Mesendoderm (in vitro differentiated cells): ENCODE data around the gene WWTR1.

ENCODE experiments used
- DNase-seq: peaks from one replicate; pipeline ENCODE4 v3.0.0; 2013
- H2AK5ac ChIP-seq: 2 replicates; pipeline ENCODE4 v1.6.1; 2013; ENCODE audit warnings: low read length, inconsistent platforms
- H2BK120ac ChIP-seq: 2 replicates; pipeline ENCODE4 v1.6.1; 2013; ENCODE audit warnings: low read depth, mild to moderate bottlenecking, low read length, moderate library complexity, mixed read lengths
- H2BK15ac ChIP-seq: replicated peaks from 2 replicates; pipeline ENCODE4 v1.6.1; 2013; ENCODE audit warnings: low read depth, mild to moderate bottlenecking, moderate library complexity
- H2BK5ac ChIP-seq: 2 replicates; pipeline ENCODE4 v1.6.1; 2013; ENCODE audit warnings: low read length, inconsistent platforms
- H3K18ac ChIP-seq: 2 replicates; pipeline ENCODE4 v1.6.1; 2013; ENCODE audit warnings: mild to moderate bottlenecking, low read length, mixed read lengths
- H3K23ac ChIP-seq: one replicate; pipeline ENCODE4 v1.6.1; 2013; ENCODE audit warnings: low read length
- H3K27ac ChIP-seq: 2 replicates; pipeline ENCODE4 v1.5.1; 2013; ENCODE audit warnings: low read depth, mild to moderate bottlenecking, inconsistent platforms, low read length, moderate library complexity
- H3K27me3 ChIP-seq: 2 replicates; pipeline ENCODE4 v1.6.1; 2013; ENCODE audit warnings: low read length, control low read depth, mild to moderate bottlenecking, inconsistent platforms; ENCODE audit not compliant: insufficient read depth, poor library complexity
- H3K36me3 ChIP-seq: 2 replicates; pipeline ENCODE4 v1.6.1; 2013; ENCODE audit warnings: low read length, inconsistent platforms; ENCODE audit not compliant: control insufficient read depth, insufficient read depth
- H3K4ac ChIP-seq: one replicate; pipeline ENCODE4 v1.6.1; 2013; ENCODE audit warnings: low read depth, mild to moderate bottlenecking, low read length, moderate library complexity
- H3K4me1 ChIP-seq: 2 replicates; pipeline ENCODE4 v1.6.1; 2013; ENCODE audit warnings: low read depth, low read length, inconsistent platforms; ENCODE audit not compliant: control insufficient read depth
- H3K4me2 ChIP-seq: 2 replicates; pipeline ENCODE4 v1.6.1; 2013; ENCODE audit warnings: low read length
- H3K4me3 ChIP-seq: 2 replicates; pipeline ENCODE4 v1.5.1; 2013; ENCODE audit warnings: mild to moderate bottlenecking, low read length
- H3K56ac ChIP-seq: one replicate; pipeline ENCODE4 v1.6.1; 2013; ENCODE audit warnings: low read length
- H3K79me1 ChIP-seq: 2 replicates; pipeline ENCODE4 v1.6.1; 2013; ENCODE audit warnings: low read length, inconsistent platforms
- H3K79me2 ChIP-seq: 2 replicates; pipeline ENCODE4 v1.6.1; 2013; ENCODE audit warnings: mild to moderate bottlenecking, low read length; ENCODE audit not compliant: control insufficient read depth, insufficient read depth
- H3K9ac ChIP-seq: 2 replicates; pipeline ENCODE4 v1.6.1; 2013; ENCODE audit warnings: low read length, inconsistent platforms
- H4K5ac ChIP-seq: one replicate; pipeline ENCODE4 v1.6.1; 2013; ENCODE audit warnings: low read length
- H4K8ac ChIP-seq: one replicate; pipeline ENCODE4 v1.6.1; 2013; ENCODE audit warnings: low read depth, mild to moderate bottlenecking, control low read depth, low read length, moderate library complexity
- WGBS: extraction: QIAGEN DNeasy Blood & Tissue Kit; methylation state at CpG from one replicate; pipeline ENCODE4 v1.1.7; 2013; ENCODE audit warnings: low lambda C conversion rate, missing lambda C conversion rate; ENCODE audit not compliant: insufficient coverage; ENCODE audit errors: extremely low coverage; 5-methylcytosine and 5-hydroxymethylcytosine counted together

WWTR1 gene

GRCh38 chr3:149567381-149567780 lies 90.4 kb downstream of the WWTR1 start:
- H3K79me1 ChIP-seq: peaks cover 1% of the 10 kb centered on the region
- H3K27ac ChIP-seq: no peak overlapping the region
- no peak overlapping the region for H3K4me3 ChIP-seq
- H4K8ac ChIP-seq: no peak overlapping the region
- H3K4me1 ChIP-seq: peaks cover 6% of the 10 kb centered on the region
- no peak overlapping the region for H3K56ac ChIP-seq
- no peak overlapping the region for H3K4me2 ChIP-seq
- DNase-seq: no peak
- H2BK15ac ChIP-seq: no peak overlapping the region
- H2BK120ac ChIP-seq: no peak overlapping the region
- H2AK5ac ChIP-seq: no peak overlapping the region
- no peaks in the 10 kb centered on the region for H3K27me3 ChIP-seq
- H3K36me3 ChIP-seq: no peaks in the 10 kb centered on the region
- no peak overlapping the region for H4K5ac ChIP-seq
- H2BK5ac ChIP-seq: no peak overlapping the region
- H3K18ac ChIP-seq: no peak overlapping the region
- no peak overlapping the region for H3K4ac ChIP-seq
- H3K23ac ChIP-seq: no peak overlapping the region
- no peak overlapping the region for H3K9ac ChIP-seq
- no peaks in the 10 kb centered on the region for H3K79me2 ChIP-seq
- no CpG with 5 or more reads among the region's 2 CpGs for WGBS

DNA sequence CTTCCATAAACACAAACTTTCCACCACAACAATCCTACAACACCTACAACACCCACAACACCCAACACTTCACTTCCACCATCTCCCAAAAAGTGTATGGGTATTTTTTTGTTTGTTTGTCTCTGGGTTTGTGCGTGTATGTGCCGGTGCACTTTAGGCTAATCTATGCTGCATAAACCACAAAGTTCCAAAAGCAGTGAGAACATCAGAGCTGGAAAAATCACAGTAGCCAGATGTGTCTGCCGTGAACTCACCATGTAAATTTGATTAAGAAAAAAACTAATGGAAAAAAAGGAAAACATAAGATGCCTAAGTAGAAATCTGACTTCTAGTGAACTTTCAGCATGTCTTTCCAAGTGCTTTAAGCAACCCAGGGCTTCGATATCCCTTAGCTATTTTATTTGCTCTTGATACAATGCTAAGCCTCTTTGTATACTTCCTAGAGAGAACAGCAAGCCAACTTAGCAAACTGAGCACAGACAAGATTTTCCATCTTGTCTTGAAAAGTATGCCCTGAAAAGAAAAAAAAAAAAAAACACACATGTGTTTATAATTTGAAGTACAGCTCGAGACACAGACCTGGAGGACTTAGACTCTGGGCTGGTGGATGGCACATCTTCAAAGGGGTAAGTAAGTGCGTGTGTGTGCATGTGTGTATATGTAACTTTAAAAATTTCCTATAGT lies 91.4 kb downstream of the WWTR1 start:
- Histone ChIP-seq H3K4me2 (no peak overlapping the region), H2BK15ac (no peak overlapping the region), H3K27me3 (no peaks in the 10 kb centered on the region), H3K4me3 (no peak overlapping the region), H3K4me1 (peaks cover 6% of the 10 kb centered on the region), H3K18ac (no peak overlapping the region), H3K36me3 (no peaks in the 10 kb centered on the region), H4K8ac (no peak overlapping the region), H3K9ac (no peak overlapping the region), H3K27ac (no peak overlapping the region), H3K4ac (no peak overlapping the region), H3K56ac (no peak overlapping the region), H3K79me2 (no peaks in the 10 kb centered on the region), H3K79me1 (peaks cover 2% of the 10 kb centered on the region), H3K23ac (no peak overlapping the region), H2AK5ac (no peak overlapping the region), H2BK5ac (no peak overlapping the region), H2BK120ac (no peak overlapping the region), H4K5ac (no peak overlapping the region)
- no peak for DNase-seq
- no CpG with 5 or more reads among the region's 6 CpGs for WGBS

- H3K4ac ChIP-seq: no peak overlapping the region
- H3K18ac ChIP-seq: no peak overlapping the region
- no peak overlapping the region for H3K27ac ChIP-seq
- no peak for DNase-seq
- no peak overlapping the region for H2BK5ac ChIP-seq
- no peaks in the 10 kb centered on the region for H3K36me3 ChIP-seq
- H3K79me1 ChIP-seq: peaks cover 5% of the 10 kb centered on the region
- H3K79me2 ChIP-seq: no peaks in the 10 kb centered on the region
- H2BK120ac ChIP-seq: no peak overlapping the region
- no peak overlapping the region for H3K4me3 ChIP-seq
- peaks cover 6% of the 10 kb centered on the region for H3K4me1 ChIP-seq
- no peak overlapping the region for H3K56ac ChIP-seq
- H3K9ac ChIP-seq: no peak overlapping the region
- H2BK15ac ChIP-seq: no peak overlapping the region
- H4K5ac ChIP-seq: no peak overlapping the region
- no CpG with 5 or more reads among the region's 2 CpGs for WGBS
- H2AK5ac ChIP-seq: no peak overlapping the region
- H3K23ac ChIP-seq: no peak overlapping the region
- no peaks in the 10 kb centered on the region for H3K27me3 ChIP-seq
- no peak overlapping the region for H3K4me2 ChIP-seq
- no peak overlapping the region for H4K8ac ChIP-seq
Observed at GRCh38 chr3:149564079-149564478, 93.7 kb downstream of the WWTR1 start.

GRCh38 chr3:149563114-149563513 lies 94.7 kb downstream of the WWTR1 start:
- no peak overlapping the region for H4K8ac ChIP-seq
- H3K4me3 ChIP-seq: no peak overlapping the region
- H3K4me1 ChIP-seq: peaks cover 6% of the 10 kb centered on the region
- H3K79me1 ChIP-seq: peaks cover 7% of the 10 kb centered on the region
- H2AK5ac ChIP-seq: peak overlapping the region; percentile 58
- no peak overlapping the region for H3K27ac ChIP-seq
- no CpG with 5 or more reads among the region's 5 CpGs for WGBS
- no peak overlapping the region for H2BK5ac ChIP-seq
- H3K9ac ChIP-seq: no peak overlapping the region
- H3K56ac ChIP-seq: peak overlapping the region; percentile 56
- H2BK120ac ChIP-seq: no peak overlapping the region
- H3K18ac ChIP-seq: peak overlapping the region; percentile 28
- DNase-seq: no peak
- no peaks in the 10 kb centered on the region for H3K27me3 ChIP-seq
- H3K36me3 ChIP-seq: no peaks in the 10 kb centered on the region
- H3K4me2 ChIP-seq: no peak overlapping the region
- no peaks in the 10 kb centered on the region for H3K79me2 ChIP-seq
- H3K23ac ChIP-seq: no peak overlapping the region
- no peak overlapping the region for H4K5ac ChIP-seq
- H3K4ac ChIP-seq: no peak overlapping the region
- no peak overlapping the region for H2BK15ac ChIP-seq

DNA sequence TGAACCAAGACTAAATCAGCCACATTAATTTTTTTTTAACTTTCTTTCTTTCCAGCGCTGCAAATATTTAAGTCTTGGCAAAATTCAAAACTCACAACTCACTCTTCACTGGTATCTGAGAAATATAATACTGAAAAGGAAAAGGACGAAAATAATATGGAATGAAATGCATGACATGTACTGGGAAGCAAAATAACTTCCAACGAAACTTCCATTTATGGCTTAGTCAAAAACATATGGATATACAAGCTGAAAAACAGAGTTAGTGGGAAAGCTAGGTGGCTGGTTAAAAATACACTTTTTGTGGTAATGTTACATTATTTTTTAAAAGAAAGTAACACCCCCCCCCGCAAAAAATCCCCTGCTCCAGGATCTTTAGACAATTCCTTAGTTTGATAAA lies 97.2 kb downstream of the WWTR1 start:
- Histone ChIP-seq H3K4me3 (no peak overlapping the region), H4K8ac (no peak overlapping the region), H3K4ac (no peak overlapping the region), H2BK120ac (no peak overlapping the region), H3K27me3 (no peaks in the 10 kb centered on the region), H2AK5ac (no peak overlapping the region), H3K27ac (no peak overlapping the region), H2BK5ac (no peak overlapping the region), H4K5ac (no peak overlapping the region), H3K23ac (no peak overlapping the region), H3K79me1 (peaks cover 6% of the 10 kb centered on the region), H3K56ac (no peak overlapping the region), H2BK15ac (no peak overlapping the region), H3K79me2 (no peaks in the 10 kb centered on the region), H3K4me2 (no peak overlapping the region), H3K9ac (no peak overlapping the region), H3K18ac (no peak overlapping the region), H3K36me3 (no peaks in the 10 kb centered on the region), H3K4me1 (peaks cover 9% of the 10 kb centered on the region)
- WGBS: no CpG with 5 or more reads among the region's 4 CpGs
- no peak for DNase-seq

- Histone ChIP-seq H2BK15ac (no peak overlapping the region), H3K79me2 (no peaks in the 10 kb centered on the region), H3K27me3 (no peaks in the 10 kb centered on the region), H3K27ac (no peak overlapping the region), H4K5ac (no peak overlapping the region), H3K4ac (no peak overlapping the region), H3K18ac (no peak overlapping the region), H2AK5ac (no peak overlapping the region), H2BK120ac (no peak overlapping the region), H3K79me1 (peaks cover 6% of the 10 kb centered on the region), H3K4me1 (peaks cover 10% of the 10 kb centered on the region), H3K56ac (no peak overlapping the region), H3K36me3 (no peaks in the 10 kb centered on the region), H3K9ac (no peak overlapping the region), H2BK5ac (no peak overlapping the region), H3K4me3 (no peak overlapping the region), H3K23ac (no peak overlapping the region), H4K8ac (no peak overlapping the region), H3K4me2 (no peak overlapping the region)
- no CpG with 5 or more reads among the region's 3 CpGs for WGBS
- DNase-seq: no peak
Observed at GRCh38 chr3:149560001-149560400, 97.8 kb downstream of the WWTR1 start.
